Neuronal stem cell (in vitro differentiated cells): Measurements from ENCODE around the gene CKAP2.

Experiments
- DNase-seq: peaks from one replicate; pipeline ENCODE4 v3.0.0-alpha.2; 2013; ENCODE audit warnings: low spot score
- H2AFZ ChIP-seq: one replicate; pipeline ENCODE4 v1.6.1; 2013; ENCODE audit warnings: mild to moderate bottlenecking, low read length, inconsistent platforms
- H2AK5ac ChIP-seq: 2 replicates; pipeline ENCODE4 v1.6.1; 2013; ENCODE audit warnings: low read depth, mild to moderate bottlenecking, inconsistent platforms, low read length, moderate library complexity, mixed read lengths
- H2BK120ac ChIP-seq: 2 replicates; pipeline ENCODE4 v1.6.1; 2013; ENCODE audit warnings: low read depth, mild to moderate bottlenecking, inconsistent platforms, low read length, moderate library complexity, mixed read lengths
- H2BK12ac ChIP-seq: one replicate; pipeline ENCODE4 v1.6.1; 2013; ENCODE audit warnings: low read length, inconsistent platforms
- H2BK15ac ChIP-seq: 2 replicates; pipeline ENCODE4 v1.6.1; 2013; ENCODE audit warnings: mild to moderate bottlenecking, low read length, inconsistent platforms, mixed read lengths
- H2BK5ac ChIP-seq: one replicate; pipeline ENCODE4 v1.6.1; 2013; ENCODE audit warnings: inconsistent platforms, mild to moderate bottlenecking, low read length, moderate library complexity
- H3K14ac ChIP-seq: one replicate; pipeline ENCODE4 v1.6.1; 2013; ENCODE audit warnings: low read length, inconsistent platforms
- H3K18ac ChIP-seq: 2 replicates; pipeline ENCODE4 v1.6.1; 2013; ENCODE audit warnings: low read length, inconsistent platforms
- H3K23ac ChIP-seq: 2 replicates; pipeline ENCODE4 v1.6.1; 2013; ENCODE audit warnings: low read depth, mild to moderate bottlenecking, mixed read lengths, low read length, inconsistent platforms; ENCODE audit not compliant: poor library complexity
- H3K27ac ChIP-seq: replicated peaks from 3 replicates; pipeline ENCODE4 v1.5.1; 2013; ENCODE audit warnings: low read length, inconsistent platforms
- H3K27me3 ChIP-seq, 3 experiments: 2 replicates each; pipeline ENCODE4 v1.6.1; 2013; ENCODE audit warnings: low read length in 3 of 3, mild to moderate bottlenecking in 2 of 3, inconsistent platforms in 1 of 3, low read depth in 1 of 3, mixed read lengths in 1 of 3, moderate library complexity in 1 of 3; ENCODE audit not compliant: control insufficient read depth in 3 of 3, insufficient read depth in 3 of 3
- H3K36me3 ChIP-seq, 2 donors: replicated peaks in 1 of 2; 2 replicates each; pipeline ENCODE4 v1.6.1; 2013; ENCODE audit warnings: low read length in 2 of 2; ENCODE audit not compliant: control insufficient read depth in 2 of 2, insufficient read depth in 2 of 2
- H3K4ac ChIP-seq: 2 replicates; pipeline ENCODE4 v1.6.1; 2013; ENCODE audit warnings: inconsistent platforms, mild to moderate bottlenecking, low read length, moderate library complexity
- H3K4me1 ChIP-seq, 2 donors: 1 replicate in 1 of 2; 2 replicates in 1 of 2; pipeline ENCODE4 v1.6.1; 2013; ENCODE audit warnings: low read length in 2 of 2, low read depth in 1 of 2; ENCODE audit not compliant: control insufficient read depth in 2 of 2, insufficient read depth in 1 of 2
- H3K4me2 ChIP-seq: one replicate; pipeline ENCODE4 v1.6.1; 2013; ENCODE audit warnings: mild to moderate bottlenecking, low read length, inconsistent platforms; ENCODE audit not compliant: insufficient read depth, poor library complexity, severe bottlenecking
- H3K4me3 ChIP-seq, 2 donors: 2 replicates each; pipeline ENCODE4 v1.5.1; 2013; ENCODE audit warnings: low read length in 2 of 2, mild to moderate bottlenecking in 2 of 2, inconsistent platforms in 1 of 2, moderate library complexity in 1 of 2
- H3K79me1 ChIP-seq: one replicate; pipeline ENCODE4 v1.6.1; 2013; ENCODE audit warnings: low read depth, mild to moderate bottlenecking, inconsistent platforms, low read length, moderate library complexity
- H3K9ac ChIP-seq: one replicate; pipeline ENCODE4 v1.6.1; 2013; ENCODE audit warnings: mild to moderate bottlenecking, low read depth, low read length, inconsistent platforms; ENCODE audit not compliant: poor library complexity
- H3K9me3 ChIP-seq, 2 donors: replicated peaks in 1 of 2; 2 replicates each; pipeline versions ENCODE3 to v1.6.1; 2013; ENCODE audit warnings: low read length in 2 of 2, mild to moderate bottlenecking in 2 of 2, inconsistent platforms in 1 of 2, low read depth in 1 of 2, mixed read lengths in 1 of 2, moderate library complexity in 1 of 2; ENCODE audit not compliant: control insufficient read depth in 2 of 2, insufficient read depth in 1 of 2
- H4K8ac ChIP-seq: one replicate; pipeline ENCODE4 v1.6.1; 2013; ENCODE audit warnings: low read depth, mild to moderate bottlenecking, inconsistent platforms, low read length, moderate library complexity
- H4K91ac ChIP-seq: one replicate; pipeline ENCODE4 v1.6.1; 2013; ENCODE audit warnings: low read length, low read depth, mild to moderate bottlenecking, inconsistent platforms; ENCODE audit not compliant: poor library complexity
- WGBS, 2 donors: extraction: QIAGEN DNeasy Blood & Tissue Kit; methylation state at CpG; one replicate each; pipeline ENCODE4 v1.1.7; 2013; ENCODE audit warnings: missing lambda C conversion rate in 2 of 2, mixed read lengths in 1 of 2; ENCODE audit not compliant: insufficient read length in 2 of 2, insufficient replicate concordance in 1 of 2; ENCODE audit errors: extremely low coverage in 2 of 2; 5-methylcytosine and 5-hydroxymethylcytosine counted together

The CKAP2 gene

DNA sequence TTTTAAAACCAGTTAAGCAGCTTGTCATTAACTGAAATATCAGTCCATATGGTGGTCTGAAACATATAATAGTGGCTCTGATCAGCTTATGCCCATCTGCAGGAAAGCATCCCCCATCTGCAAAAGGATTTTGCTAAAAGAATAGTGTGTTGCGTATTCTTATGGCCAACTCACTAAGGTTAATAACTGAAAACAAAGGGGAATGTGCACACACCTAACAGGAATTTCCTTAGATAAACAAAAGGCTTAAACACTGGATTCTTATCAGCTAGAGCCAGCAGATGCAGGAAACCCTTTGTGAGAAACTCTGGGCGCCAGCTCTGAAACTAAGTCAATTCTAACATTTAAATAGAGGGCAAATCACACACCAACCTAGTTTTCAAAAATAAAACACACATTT, 27.0 kb upstream of the CKAP2 start:
- WGBS, 2 donors: no CpG with 5 or more reads among the region's 2 CpGs
- Histone ChIP-seq H3K27ac (no peak overlapping the region), H3K9me3 (no peaks in the 10 kb centered on the region)

DNA sequence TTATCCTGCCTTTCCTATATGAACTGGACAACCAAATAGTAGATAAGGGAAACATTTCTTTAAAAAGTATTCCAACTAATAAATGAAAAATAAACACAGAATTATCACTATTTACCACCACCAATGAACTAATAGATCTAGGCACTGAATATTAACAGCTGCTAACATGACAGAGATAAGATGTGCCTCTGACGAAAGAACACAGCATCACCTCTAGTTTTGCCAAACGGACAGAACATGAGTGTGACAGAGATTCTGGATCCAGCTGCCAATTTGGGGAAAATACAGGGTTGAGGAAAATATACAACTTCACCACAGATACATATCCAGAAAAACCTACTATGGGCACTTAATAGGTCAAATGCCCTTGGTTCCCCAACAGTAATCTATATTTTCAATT, 22.8 kb upstream of the CKAP2 start:
- H4K91ac ChIP-seq: no peak overlapping the region
- H3K27me3 ChIP-seq: no peaks in the 10 kb centered on the region
- H2AK5ac ChIP-seq: no peak overlapping the region
- H3K18ac ChIP-seq: no peak overlapping the region
- no peak overlapping the region for H2AFZ ChIP-seq
- no peak overlapping the region for H2BK120ac ChIP-seq
- no peak overlapping the region for H3K4ac ChIP-seq
- H3K27ac ChIP-seq: no peak overlapping the region
- H3K4me1 ChIP-seq: no peaks in the 10 kb centered on the region
- peaks cover 3 to 89% of the 10 kb centered on the region in 2 donors for H3K36me3 ChIP-seq
- no peak overlapping the region for H2BK5ac ChIP-seq
- no peak overlapping the region for H4K8ac ChIP-seq
- no peak overlapping the region for H3K4me3 ChIP-seq
- DNase-seq: no peak
- H3K9ac ChIP-seq: no peak overlapping the region
- H3K23ac ChIP-seq: no peak overlapping the region
- no peaks in the 10 kb centered on the region for H3K79me1 ChIP-seq
- H3K9me3 ChIP-seq: no peaks in the 10 kb centered on the region
- H2BK12ac ChIP-seq: no peak overlapping the region
- no peak overlapping the region for H3K14ac ChIP-seq
- no peak overlapping the region for H3K4me2 ChIP-seq
- WGBS, 2 donors: no CpG with 5 or more reads among the region's 2 CpGs
- H2BK15ac ChIP-seq: no peak overlapping the region

More for the DNA sequence above, 27.0 kb upstream of the CKAP2 start:
- Histone ChIP-seq H3K27me3 (no peaks in the 10 kb centered on the region), H2BK120ac (no peak overlapping the region), H2AFZ (no peak overlapping the region), H3K14ac (no peak overlapping the region), H4K8ac (no peak overlapping the region), H3K23ac (no peak overlapping the region), H3K79me1 (no peaks in the 10 kb centered on the region), H2AK5ac (no peak overlapping the region), H3K4me1 (no peaks in the 10 kb centered on the region), H2BK5ac (no peak overlapping the region), H3K4me2 (no peak overlapping the region), H2BK12ac (no peak overlapping the region), H3K4ac (no peak overlapping the region), H3K4me3 (no peak overlapping the region), H3K9ac (no peak overlapping the region), H2BK15ac (no peak overlapping the region), H4K91ac (no peak overlapping the region), H3K36me3 (peaks cover 6 to 84% of the 10 kb centered on the region in 2 donors), H3K18ac (no peak overlapping the region)
- DNase-seq: no peak

DNA sequence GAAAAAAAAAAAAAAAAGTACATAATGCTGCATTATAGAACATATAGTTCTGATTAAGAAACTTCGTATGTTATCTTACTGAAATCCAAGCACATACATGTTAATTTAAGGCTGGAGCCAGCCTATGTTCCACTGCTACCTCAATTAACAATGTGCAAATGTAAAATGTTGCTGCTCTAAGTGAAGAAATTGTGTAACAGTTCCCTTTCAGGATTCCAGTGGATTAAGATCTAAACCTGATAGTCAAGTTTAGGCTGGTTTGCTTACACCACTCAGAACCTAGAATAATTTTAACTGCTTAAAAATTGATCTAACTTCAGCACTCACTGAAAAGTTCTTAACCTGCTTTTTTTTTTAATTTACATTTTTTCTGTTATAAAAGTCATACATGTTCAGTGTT, 9.0 kb upstream of the CKAP2 start:
- WGBS, 2 donors: no CpG with 5 or more reads among the region's 1 CpG
- Histone ChIP-seq H3K79me1 (peaks cover 5% of the 10 kb centered on the region), H3K4me2 (no peak overlapping the region), H2BK12ac (no peak overlapping the region), H3K36me3 (peaks cover 0 to 53% of the 10 kb centered on the region in 2 donors), H3K23ac (no peak overlapping the region), H3K18ac (no peak overlapping the region), H3K27me3 (no peaks in the 10 kb centered on the region), H4K8ac (no peak overlapping the region), H3K4me1 (peaks cover 3 to 4% of the 10 kb centered on the region in 2 donors), H3K14ac (no peak overlapping the region), H2AK5ac (no peak overlapping the region), H3K4ac (no peak overlapping the region), H3K9me3 (no peaks in the 10 kb centered on the region), H2BK15ac (no peak overlapping the region), H2BK120ac (no peak overlapping the region), H3K27ac (no peak overlapping the region), H3K9ac (no peak overlapping the region), H3K4me3 (no peak overlapping the region), H2AFZ (no peak overlapping the region), H2BK5ac (no peak overlapping the region), H4K91ac (no peak overlapping the region)
- no peak for DNase-seq

DNA sequence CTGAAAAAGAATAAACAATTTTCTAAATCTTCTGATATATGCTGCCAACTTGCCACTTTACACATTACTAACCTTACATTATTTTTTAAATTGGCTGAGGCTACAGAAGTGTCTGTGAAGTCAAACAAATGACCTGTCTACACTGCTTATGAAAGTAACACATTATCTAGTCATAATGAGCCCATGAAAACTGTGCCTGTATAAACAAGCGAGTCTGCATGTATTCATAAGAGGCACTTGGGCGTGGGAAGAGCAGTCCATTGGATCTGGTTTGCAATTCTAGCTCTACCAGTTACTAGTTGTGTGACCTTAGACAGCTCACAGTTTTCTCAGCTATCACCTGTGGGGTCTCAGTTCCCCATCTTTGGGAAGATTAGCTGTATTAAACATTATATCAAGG, 7.9 kb upstream of the CKAP2 start:
- Histone ChIP-seq H4K91ac (no peak overlapping the region), H3K4me2 (no peak overlapping the region), H2BK12ac (no peak overlapping the region), H3K4ac (no peak overlapping the region), H2AK5ac (no peak overlapping the region), H3K36me3 (peaks cover 0 to 42% of the 10 kb centered on the region in 2 donors), H2BK15ac (no peak overlapping the region), H3K79me1 (peaks cover 5% of the 10 kb centered on the region), H2BK120ac (no peak overlapping the region), H3K18ac (no peak overlapping the region), H4K8ac (no peak overlapping the region), H3K4me1 (peaks cover 3 to 4% of the 10 kb centered on the region in 2 donors), H3K14ac (no peak overlapping the region), H3K9me3 (no peaks in the 10 kb centered on the region), H3K9ac (no peak overlapping the region), H3K27ac (no peak overlapping the region), H2AFZ (no peak overlapping the region), H3K4me3 (no peak overlapping the region), H3K23ac (no peak overlapping the region), H3K27me3 (no peaks in the 10 kb centered on the region), H2BK5ac (no peak overlapping the region)
- no CpG with 5 or more reads among the region's 2 CpGs for WGBS, 2 donors
- no peak for DNase-seq
